NCI-H82 (cell line): ENCODE measurements around the gene RBM26.

Experiments
- DNase-seq: peaks from one replicate; lab custom pipeline; 2025; lab: John Stamatoyannopoulos, UW

The RBM26 gene

GRCh38 chr13:79336966-79337365 is 69.1 kb downstream of the RBM26 start:
- no peak for DNase-seq

GRCh38 chr13:79328510-79328909 is 77.5 kb downstream of the RBM26 start:
- DNase-seq: no peak

- DNase-seq: no peak
Observed at GRCh38 chr13:79320433-79320832, 85.6 kb downstream of the RBM26 start.

GRCh38 chr13:79318664-79319063 is 87.4 kb downstream of the RBM26 start:
- DNase-seq: no peak

GRCh38 chr13:79317856-79318255 is 88.2 kb downstream of the RBM26 start:
- DNase-seq: no peak

- no peak for DNase-seq
Observed at GRCh38 chr13:79314652-79315051, 91.4 kb downstream of the RBM26 start.

- DNase-seq: no peak
Observed at GRCh38 chr13:79312340-79312855, 93.7 kb downstream of the RBM26 start.

- DNase-seq: peak; percentile 31
Observed at GRCh38 chr13:79311386-79311785, 94.7 kb downstream of the RBM26 start.

- DNase-seq: peak; percentile 22
Observed at GRCh38 chr13:79309690-79310089, 96.4 kb downstream of the RBM26 start.

- DNase-seq: peak; percentile 53
Observed at GRCh38 chr13:79307866-79308298, 98.2 kb downstream of the RBM26 start.

- DNase-seq: no peak
Observed at GRCh38 chr13:79307433-79307861, 98.6 kb downstream of the RBM26 start.

GRCh38 chr13:79306650-79307049 is 99.4 kb downstream of the RBM26 start:
- DNase-seq: no peak

- no peak for DNase-seq
Observed at GRCh38 chr13:79297128-79297527, 108.9 kb downstream of the RBM26 start.

- DNase-seq: no peak
Observed at GRCh38 chr13:79295906-79296706, 109.9 kb downstream of the RBM26 start.

- peak; percentile 99 for DNase-seq
Observed at GRCh38 chr13:79290595-79291244, 115.3 kb downstream of the RBM26 start.

GRCh38 chr13:79289571-79289970 is 116.5 kb downstream of the RBM26 start:
- peak; percentile 22 for DNase-seq

- peak; percentile 86 for DNase-seq
Observed at GRCh38 chr13:79287939-79288795, 117.9 kb downstream of the RBM26 start.

- DNase-seq: peak; percentile 46
Observed at GRCh38 chr13:79285159-79285558, 120.9 kb downstream of the RBM26 start.

GRCh38 chr13:79283742-79284141 is 122.3 kb downstream of the RBM26 start:
- no peak for DNase-seq

- no peak for DNase-seq
Observed at GRCh38 chr13:79282976-79283375, 123.1 kb downstream of the RBM26 start.

GRCh38 chr13:79282508-79282907 is 123.5 kb downstream of the RBM26 start:
- no peak for DNase-seq

- DNase-seq: peak; percentile 44
Observed at GRCh38 chr13:79281339-79281747, 124.7 kb downstream of the RBM26 start.
